Kidney tubule cell (primary cell): Measurements from ENCODE around the gene PDLIM7.
"Not testable (repeated sequence)": the region's sequence is repeated elsewhere in the genome, so short reads cannot be mapped to it uniquely, and the experiment has no call there.

Source experiments
- DNase-seq: peaks from one replicate; pipeline ENCODE4 v3.0.0-alpha.2; 2018; ENCODE audit warnings: low spot score

Gene PDLIM7, protein sequence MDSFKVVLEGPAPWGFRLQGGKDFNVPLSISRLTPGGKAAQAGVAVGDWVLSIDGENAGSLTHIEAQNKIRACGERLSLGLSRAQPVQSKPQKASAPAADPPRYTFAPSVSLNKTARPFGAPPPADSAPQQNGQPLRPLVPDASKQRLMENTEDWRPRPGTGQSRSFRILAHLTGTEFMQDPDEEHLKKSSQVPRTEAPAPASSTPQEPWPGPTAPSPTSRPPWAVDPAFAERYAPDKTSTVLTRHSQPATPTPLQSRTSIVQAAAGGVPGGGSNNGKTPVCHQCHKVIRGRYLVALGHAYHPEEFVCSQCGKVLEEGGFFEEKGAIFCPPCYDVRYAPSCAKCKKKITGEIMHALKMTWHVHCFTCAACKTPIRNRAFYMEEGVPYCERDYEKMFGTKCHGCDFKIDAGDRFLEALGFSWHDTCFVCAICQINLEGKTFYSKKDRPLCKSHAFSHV

DNA sequence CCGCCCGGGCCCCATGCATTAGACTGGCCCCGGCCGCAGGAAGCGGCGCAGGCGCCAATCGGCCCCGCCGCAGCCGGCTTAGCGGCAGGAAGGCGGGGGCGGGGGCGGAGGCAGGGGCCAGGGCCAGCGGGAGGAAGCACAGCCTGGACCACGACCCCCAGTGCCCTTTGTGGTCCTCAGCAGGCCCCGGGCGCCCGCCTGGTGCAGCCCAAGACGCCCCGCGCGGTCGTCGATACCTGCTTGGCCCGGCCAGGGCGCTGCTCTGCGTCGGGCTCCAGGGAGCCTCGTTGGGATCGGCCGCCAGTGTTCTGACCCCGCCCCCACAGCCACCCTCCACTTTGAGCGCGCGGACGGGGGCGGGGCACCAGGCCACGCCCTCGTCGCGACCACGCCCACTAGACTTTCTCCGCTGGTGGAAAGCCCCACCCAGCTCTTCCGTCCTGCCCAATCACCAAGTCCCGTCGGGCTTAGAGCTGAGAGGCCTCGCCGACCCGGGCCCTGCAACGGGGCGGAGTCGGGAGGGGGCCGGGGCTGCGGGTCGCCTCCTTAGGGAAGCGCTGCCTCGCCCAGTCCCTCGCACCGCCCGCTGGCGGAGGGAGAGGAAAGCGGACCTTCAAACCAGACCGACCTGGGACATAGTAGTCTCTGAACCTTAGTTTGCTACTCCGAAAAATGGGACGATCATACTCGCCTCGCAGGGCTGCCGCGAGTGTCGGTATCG is at the start of gene PDLIM7:
Gene PDLIM7, minus strand, starts transcription at position 313 of the 721 bp plus-strand sequence. CDS start 1,092 bp downstream, outside the sequence.
- peak; percentile 99 for DNase-seq

DNA sequence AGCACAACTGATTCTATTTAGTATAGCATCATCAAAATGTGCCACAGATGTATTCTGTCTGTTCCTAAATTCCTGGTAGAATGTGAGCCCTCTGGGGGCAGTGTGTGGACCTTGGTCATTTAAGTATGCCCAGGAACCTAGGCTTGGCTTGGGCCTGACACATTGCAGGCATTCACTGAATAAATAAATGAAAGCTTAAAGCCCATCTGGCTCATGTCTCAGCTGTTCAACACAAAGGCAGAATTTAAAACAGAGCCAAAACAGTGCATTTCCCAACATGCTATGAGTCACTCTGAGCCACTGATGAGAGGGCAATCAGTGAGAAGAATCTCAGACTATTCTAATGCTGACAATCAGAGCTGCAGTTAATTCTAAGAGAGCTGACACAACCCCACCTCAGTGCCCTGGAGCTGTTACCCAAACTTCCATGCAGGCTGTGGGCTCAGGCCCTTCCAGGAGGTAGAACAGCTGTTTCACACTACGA is 48.9 kb upstream of the PDLIM7 start:
- peak; percentile 87 for DNase-seq

DNA sequence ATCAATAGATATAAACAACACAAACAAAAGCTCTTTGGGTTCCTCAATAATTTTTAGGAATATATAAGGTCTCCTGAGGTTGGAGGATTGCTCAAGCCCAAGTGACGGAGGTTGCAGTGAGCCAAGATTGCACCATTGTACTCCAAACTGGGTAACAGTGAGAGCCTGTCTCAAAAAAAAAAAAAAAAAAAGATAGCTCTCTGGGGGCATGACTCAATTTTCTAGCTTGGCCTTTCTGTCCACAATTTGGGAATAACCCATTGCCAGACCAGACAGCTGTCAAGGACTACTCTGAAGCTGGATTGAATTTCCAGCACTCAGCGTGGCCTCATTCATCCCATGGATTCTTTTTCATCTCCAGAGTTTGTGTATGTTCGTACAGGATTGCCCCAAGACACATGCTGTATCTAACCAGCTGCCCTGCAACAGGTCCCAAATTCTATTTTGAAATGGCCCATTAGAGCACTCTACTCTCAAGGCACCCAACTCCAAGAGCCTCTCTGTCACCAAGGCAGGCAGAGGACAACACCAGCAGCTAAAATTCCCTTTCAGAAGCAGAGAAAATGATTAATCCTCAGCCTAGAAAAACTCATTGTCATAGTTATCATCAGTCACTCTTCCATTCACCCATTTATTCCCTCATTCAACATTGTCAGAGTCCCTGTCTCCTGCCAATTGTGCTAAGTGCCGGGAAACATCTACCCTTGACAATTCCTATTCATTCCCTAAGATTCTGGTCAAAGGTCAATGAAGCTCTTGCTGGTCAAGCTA is 48.3 kb upstream of the PDLIM7 start:
- DNase-seq: no peak

DNA sequence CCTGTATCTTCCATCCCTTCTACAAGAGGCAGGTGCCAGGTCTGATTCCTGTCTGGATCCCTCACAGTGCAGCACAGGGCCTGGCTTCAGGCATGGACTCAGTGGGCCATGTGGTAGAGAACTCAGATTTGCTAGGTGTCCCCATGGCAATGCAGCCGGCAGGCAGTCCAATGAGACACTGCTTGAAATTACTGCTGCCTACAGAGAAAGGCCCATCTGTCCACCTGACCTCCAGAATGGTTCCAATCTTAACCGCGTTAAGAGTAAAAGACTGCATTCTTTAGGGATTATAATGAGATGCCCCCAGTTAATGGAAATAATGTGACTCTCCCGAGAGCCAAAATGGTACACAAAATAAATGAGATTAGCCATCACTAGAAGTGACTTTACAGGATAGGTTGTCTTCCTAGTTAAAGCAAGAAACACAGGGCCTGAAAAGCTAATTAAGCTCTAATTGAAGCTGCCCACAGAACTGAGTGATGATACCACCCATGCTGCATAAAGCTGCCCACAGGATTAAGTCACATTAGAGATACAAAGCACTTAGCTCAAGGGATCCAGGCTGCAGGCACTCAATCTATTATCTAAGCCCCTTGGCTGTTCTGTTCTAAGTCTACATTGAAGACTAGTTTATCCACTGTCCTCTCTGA is 45.5 kb upstream of the PDLIM7 start:
- no peak for DNase-seq

DNA sequence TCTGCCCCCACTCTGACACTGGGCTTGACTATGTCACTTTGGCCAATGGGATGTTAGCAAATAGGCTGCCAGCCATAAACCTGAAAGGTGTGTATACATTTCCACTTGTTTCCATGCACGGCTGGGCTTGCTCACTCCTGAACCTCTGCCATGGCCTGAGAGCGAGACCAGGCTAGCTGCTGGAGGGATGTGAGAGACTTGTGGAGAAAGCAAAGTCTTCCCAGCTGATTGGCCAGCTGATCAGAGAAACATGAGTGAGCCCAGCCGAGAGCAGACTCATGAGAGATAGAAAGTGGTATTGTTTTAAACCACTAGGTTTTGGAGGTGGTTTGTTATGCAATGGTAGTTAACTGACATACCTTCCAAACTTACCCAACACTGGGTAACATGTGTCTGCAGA is 43.0 kb upstream of the PDLIM7 start:
- no peak for DNase-seq

DNA sequence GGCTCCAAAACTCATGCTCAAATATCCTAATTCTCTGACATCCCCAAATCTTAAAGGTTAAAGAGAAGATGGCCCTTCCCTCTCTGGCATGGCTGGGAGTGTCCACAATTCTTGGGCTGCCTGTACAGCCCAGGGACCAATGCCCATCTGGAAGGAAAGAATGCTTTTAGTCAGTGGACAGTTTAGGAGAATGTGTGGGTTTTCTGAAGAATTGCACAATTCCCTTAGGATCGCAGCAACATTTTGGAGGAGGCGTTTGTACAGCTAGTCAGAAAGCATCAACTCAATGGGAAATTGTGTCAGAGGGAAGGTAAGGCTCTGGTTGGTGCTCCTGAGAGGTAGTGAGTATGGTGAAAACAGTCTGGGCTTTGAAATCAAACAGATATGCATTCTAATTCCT is 42.0 kb upstream of the PDLIM7 start:
- no peak for DNase-seq

DNA sequence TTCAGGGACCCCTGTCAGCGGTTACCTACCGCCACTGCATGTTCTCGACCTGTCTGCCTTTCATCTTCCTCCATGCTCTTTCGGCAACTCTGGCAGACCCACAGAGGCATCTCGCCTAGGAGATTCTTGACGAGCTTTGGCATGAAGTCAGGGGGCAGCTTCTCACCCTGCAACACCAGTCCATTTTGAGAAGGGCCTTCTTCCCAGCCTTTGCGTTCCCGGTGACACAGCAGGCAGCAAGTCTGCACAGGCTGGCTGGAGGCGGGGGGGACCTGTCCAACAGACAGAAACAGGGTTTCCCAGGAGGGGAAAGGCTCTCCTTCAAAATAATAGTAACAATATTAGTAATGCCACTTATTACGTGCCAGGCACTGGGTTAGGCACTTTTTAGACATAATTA is 41.5 kb upstream of the PDLIM7 start:
- no peak for DNase-seq

DNA sequence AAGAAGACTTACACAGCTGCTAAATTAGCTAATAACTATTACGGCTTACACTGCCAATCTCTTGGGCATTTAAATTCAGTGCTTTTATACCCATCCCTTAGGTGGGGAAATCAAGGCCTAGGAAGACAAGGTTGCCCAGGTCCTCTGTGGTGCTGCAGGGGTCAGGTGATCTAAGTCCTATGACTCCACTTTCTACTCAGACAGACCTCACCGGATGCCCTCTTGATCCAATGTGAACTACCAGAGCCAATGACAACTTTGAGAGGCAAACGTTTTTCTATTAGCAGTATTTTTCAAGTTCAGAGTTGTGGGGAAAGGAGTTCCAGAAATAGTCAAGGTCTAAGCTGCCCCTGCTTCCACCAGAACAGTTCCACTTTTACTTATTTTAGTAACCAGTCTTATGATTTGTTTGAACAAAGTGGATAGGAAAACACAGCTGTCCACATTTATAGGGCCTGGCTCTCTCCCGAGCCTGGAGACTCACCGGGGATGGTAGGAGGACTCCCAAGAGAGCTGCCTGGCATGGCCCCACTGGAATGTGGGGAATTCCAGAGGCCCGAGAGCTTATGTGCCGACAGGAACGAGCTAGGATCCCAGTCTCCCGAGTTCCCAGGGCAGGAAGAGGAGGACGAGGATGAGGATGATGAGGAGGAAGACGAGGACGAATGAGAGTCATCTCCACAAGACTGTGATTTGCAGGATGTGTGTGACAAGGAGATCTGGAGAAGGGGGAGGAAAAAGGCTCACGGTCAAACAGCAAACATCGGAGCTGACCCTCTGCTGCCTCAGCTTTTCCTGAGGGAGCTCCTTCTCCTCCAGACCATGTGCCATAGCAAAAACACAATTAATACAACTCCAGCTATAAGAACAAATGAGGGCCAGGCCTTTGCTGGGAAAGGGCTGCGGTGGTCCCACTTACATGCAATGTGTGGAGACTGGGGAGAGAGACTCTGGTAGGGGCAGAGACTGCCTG is 40.3 kb upstream of the PDLIM7 start:
- DNase-seq: peak; percentile 87

DNA sequence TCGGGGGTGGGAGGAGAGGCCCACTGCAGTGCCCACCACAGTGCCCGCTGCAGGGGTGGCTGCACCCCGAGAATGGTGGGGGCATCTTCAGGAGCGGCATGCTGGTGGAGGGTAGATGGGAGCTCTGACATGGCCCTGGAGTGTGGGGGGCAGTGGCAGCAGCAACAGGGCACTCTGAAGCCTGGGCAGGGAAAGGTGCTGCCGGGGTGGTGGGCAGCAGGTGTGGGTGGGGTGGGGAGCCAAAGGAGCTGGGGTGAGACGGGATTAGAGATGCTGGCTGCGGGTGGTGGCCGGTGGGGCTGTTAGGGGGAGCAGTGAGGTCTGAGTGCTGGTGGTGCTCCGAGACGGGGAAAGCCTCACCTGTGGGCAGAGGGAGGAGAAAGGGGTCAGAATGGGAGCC is 39.0 kb upstream of the PDLIM7 start:
- no peak for DNase-seq

DNA sequence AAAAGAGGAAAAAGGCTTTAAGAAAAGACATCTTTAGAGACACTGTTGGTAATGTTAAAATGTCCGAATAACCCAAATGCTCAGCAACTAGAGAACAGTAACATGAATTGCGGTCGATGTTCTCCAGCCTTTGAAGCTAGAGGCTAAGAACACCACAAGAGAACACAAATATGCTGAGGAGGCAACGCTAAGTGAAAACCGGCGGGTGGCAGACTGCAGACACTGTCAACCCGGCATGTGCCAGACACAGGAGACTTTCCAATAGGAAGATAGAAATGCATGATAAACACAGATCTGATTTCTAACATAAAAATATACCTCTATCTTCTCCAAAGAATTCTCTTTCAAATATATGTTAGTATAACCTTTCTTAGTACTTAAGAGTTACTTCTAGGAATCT is 37.7 kb upstream of the PDLIM7 start:
- DNase-seq: no peak

DNA sequence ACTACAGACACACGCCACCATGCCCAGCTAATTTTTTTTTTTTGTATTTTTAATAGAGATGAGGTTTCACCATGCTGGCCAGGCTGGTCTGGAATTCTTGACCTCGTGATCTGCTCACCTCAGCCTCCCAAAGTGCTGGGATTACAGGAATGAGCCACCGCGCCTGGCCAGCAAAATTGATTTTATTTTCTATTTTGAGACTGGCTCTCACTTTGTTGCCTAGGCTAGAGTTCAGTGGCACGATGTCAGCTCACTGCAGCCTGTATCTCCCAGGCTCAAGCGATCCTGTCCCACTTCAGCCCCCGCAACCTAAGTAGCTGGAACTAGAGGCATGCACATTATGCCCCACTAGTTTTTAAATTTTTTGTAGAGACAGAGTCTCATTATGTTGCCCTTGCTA is 37.0 kb upstream of the PDLIM7 start:
- DNase-seq: not testable (repeated sequence)

DNA sequence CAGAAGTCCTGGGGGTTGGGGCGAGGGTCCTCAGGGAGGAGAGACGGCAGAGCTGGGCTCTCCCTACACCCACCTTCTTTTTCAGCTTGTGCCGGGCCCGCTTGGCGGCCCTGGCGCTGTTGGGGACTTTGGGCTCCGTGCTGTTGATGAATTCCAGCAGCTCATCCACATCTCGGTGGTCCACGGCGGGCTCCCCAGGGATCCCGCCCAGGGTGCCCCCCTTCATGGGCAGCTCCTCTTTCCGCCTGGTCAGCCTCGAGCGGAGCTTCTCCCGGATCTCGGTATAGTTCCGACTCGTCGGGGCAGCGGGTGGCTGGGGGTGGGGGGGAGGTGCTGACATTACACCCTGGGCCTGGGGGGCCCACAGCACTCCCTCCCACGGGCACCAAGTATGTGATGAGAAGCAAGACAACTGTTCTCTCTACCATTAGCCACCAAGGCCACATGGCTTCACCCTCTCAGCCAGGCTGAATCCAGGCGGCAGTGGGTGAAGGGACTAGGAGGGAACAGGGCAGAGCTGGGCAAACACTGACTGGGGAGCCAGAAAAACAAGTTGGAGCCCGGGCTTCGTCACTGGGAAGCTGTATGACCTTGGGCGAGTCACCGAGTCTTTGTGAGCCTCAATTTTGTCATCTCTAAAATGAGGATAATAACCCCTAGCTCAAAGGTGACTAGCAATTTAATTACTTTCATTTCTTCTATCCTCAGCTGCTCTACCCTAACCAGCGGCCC is 34.0 kb upstream of the PDLIM7 start:
- DNase-seq: no peak

DNA sequence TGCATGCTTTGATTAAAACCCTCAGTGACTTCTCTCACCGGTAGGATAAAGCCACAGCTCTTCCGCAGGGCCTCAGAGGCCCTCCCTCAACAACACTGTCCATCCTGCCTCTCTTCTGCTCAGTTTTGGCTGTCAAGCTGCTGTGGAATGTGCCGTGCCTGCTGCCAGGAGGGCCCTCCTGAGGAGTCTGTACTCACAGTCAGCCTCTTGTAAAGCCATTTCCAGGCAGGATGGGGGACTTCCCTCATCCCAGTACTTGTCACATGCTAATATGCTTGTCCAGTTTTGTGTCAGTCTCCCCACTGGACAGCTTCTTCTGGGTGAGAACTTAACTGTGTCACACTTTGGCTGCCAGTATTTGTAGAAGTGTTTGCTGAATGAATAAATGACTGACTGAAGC is 33.2 kb upstream of the PDLIM7 start:
- no peak for DNase-seq

DNA sequence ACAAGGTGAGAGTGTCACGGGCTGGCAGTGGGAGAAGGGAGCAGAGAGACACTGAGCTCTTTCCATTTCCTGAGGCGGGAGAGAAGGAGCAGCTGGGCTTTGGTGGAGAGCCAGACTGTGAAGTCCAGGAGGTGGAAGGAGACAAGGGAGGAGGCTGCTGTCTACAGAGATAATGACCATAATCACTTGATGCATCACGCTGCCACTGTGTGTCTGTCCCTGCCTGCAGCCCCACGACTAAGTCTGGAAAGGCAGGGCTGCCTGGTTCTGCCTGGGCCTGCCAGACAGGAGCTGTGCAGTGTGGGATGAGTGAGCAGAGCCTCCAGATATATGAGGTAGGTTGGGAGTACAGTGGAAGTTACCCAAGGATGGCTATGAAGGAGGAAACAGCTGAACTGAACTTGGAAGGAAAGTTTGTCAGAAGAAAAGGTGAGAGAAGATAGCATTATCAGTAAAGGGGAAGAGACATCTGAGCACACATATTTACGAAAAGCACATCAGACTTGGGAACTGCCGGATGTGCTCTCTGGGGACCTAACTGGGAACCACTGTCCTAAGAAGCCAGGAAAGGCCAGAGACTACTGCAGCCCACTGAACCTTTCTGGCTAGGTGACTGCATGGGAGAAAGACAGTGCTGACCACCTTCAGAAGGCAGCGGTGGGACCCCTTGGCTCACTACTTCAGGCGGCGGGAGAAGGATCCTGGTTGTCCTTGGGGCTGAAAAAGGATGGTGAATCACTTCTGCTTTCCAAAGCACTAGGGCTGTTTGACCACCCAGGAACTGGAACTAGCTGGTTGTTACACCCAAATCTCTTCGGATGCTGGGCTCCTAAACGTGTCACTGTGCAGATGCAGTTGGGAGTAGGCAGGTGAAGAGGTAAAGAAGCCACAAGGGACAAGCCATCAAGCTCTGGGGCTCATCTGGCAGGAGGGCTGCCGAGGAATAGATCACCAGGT is 32.1 kb upstream of the PDLIM7 start:
- DNase-seq: no peak

DNA sequence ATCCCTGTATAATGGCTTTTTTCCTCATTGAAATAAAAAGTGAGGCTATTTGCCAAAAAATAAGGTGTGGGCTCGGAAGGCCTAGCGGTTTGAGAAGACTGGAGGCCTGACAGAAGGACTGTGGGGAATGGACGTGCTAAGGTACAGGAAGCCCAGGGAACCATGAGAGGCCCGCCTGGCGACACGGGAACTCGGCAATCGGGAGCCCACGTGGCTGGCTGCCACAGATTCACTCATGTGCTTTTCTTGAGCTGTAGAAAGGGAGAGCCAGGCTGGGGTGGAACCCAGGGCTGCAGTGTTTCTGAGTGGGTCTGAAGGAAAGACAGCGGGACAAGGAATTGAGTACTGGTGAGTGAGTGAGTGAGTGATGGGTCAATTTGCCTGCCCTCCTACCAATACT is 31.2 kb upstream of the PDLIM7 start:
- no peak for DNase-seq

DNA sequence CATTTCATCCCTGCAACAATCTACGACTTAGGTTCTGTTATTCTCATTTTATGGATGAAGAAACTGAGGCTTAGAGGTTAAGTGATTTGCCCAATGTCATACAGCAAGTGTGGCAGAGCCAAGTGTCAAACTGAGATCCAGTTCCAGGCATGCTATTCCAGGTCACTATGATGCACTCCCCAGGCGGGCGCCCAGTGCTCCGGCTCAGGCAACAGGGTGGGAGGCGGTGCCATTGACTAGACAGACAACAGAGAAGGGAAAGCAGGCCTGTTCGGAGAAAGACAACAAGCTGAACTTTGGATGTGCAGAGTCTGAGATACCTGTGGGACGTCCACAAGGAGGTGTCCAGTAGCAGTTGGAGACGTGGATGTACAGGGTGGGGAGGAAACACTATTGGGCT is 30.2 kb upstream of the PDLIM7 start:
- no peak for DNase-seq

DNA sequence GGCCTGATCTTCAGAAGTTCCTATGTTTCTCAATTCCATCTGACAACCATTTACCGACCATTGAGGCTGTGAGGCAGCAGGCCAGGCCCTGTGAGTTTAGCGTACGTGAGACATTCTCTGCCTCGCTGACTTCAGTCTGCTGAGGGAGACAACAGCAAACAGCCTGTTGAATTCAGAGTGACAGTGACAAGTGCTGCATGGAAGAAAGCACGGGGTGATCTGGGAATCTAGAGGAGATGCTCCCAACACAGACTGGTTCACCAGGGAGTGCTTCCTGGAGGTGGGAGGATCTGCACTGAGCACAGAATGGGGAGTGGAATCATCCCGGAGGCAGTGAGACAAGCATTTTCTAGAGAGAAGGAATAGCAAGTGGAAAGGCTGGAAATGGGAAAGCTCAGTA is 29.4 kb upstream of the PDLIM7 start:
- DNase-seq: no peak

DNA sequence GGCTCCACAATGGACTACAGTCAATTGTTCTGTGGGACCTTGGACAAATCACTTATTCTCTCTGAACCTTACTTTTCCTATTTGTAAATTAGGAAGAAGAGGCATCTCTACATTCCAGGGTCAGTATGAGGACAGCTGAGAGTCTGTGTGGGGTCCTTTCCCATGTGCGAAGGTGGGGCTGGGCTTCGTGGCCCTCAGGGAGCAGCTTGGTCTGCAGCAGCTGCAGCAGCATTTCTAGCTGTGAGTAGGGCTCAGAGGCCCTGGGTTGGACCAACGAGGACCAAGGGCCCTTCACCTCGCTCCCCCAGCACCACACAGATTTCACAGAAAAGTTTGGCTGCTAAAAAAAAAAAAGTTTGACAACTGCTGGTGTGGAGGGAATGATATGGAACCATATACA is 28.8 kb upstream of the PDLIM7 start:
- DNase-seq: no peak
